ENCODE data around the gene ELANE.

- TF ChIP-seq CTCF (IDR thresholded peaks at IDR 0.05; ENCODE audit: borderline replicate concordance, extremely low read depth, low read length, poor library complexity, severe bottlenecking) (no peak), EZH2 (IDR thresholded peaks at IDR 0.05; ENCODE audit: borderline replicate concordance, low read depth, low read length, severe bottlenecking) (no peak)
Observed at GRCh38 chr19:812747-813218, 39.3 kb upstream of the ELANE start.
